H1 (cell line): ENCODE measurements around the gene MPDZ. TPM values are rescaled to one million over a fixed set of nuclear protein-coding genes. Genes with fewer than 3 reads are reported as not detected.

Source experiments
- CTCF ChIA-PET: fragments of 300-600 bp; sonication (Branson Sonifier 250); formaldehyde crosslinking; loops from one replicate; lab custom pipeline; 2021; ENCODE audit not compliant: partially characterized antibody; lab: Charles Lee
- POLR2A ChIA-PET: fragments of 300-600 bp; sonication (Branson Sonifier 250); formaldehyde crosslinking; loops from one replicate; lab custom pipeline; 2021; ENCODE audit warnings: inconsistent platforms; ENCODE audit not compliant: partially characterized antibody; lab: Charles Lee
- DNase-seq, 2 experiments: peaks; one replicate each; pipeline versions ENCODE4 v3.0.0 to v3.0.0-alpha.2; 2010 to 2022; ENCODE audit warnings: low spot score in 2 of 2, low read depth in 1 of 2, mixed read lengths in 1 of 2
- FAIRE-seq: peaks from 2 replicates; lab custom pipeline; 2011; peaks lifted over from hg19 to GRCh38; lab: Jason Lieb, UNC
- H2AFZ ChIP-seq: 2 replicates; pipeline ENCODE4 v1.8.1; 2012; ENCODE audit warnings: low read length, inconsistent platforms
- H2AK5ac ChIP-seq: 2 replicates; pipeline ENCODE4 v1.6.1; 2013; ENCODE audit warnings: low read depth, low read length
- H2BK120ac ChIP-seq: replicated peaks from 2 replicates; pipeline ENCODE3; 2013; ENCODE audit warnings: low read depth, low read length, inconsistent platforms
- H2BK12ac ChIP-seq: 2 replicates; pipeline ENCODE4 v1.6.1; 2013; ENCODE audit warnings: low read depth, low read length
- H2BK15ac ChIP-seq: 2 replicates; pipeline ENCODE4 v1.6.1; 2013; ENCODE audit warnings: low read length
- H2BK20ac ChIP-seq: 2 replicates; pipeline ENCODE4 v1.6.1; 2013; ENCODE audit warnings: low read length
- H2BK5ac ChIP-seq: 2 replicates; pipeline ENCODE4 v1.6.1; 2013; ENCODE audit warnings: low read depth, low read length
- H3K14ac ChIP-seq: 2 replicates; pipeline ENCODE4 v1.6.1; 2013; ENCODE audit warnings: inconsistent platforms; ENCODE audit not compliant: insufficient read length
- H3K18ac ChIP-seq: 2 replicates; pipeline ENCODE4 v1.6.1; 2013; ENCODE audit warnings: low read length; ENCODE audit errors: extremely low read depth
- H3K23ac ChIP-seq: 2 replicates; pipeline ENCODE4 v1.6.1; 2013; ENCODE audit warnings: inconsistent platforms; ENCODE audit not compliant: insufficient read length
- H3K23me2 ChIP-seq: 2 replicates; pipeline ENCODE4 v1.6.1; 2013; ENCODE audit warnings: low read depth, low read length
- H3K27ac ChIP-seq: 2 replicates; pipeline ENCODE4 v1.6.1; 2011; ENCODE audit warnings: low read depth, low read length, inconsistent platforms
- H3K27me3 ChIP-seq, 4 experiments: replicated peaks in 1 of 4; 1 replicate in 1 of 4; 2 replicates in 3 of 4; pipeline versions ENCODE4 v1.6.1 to v1.8.1; 2011 to 2013; ENCODE audit warnings: low read length in 3 of 4, mild to moderate bottlenecking in 3 of 4, inconsistent platforms in 2 of 4, mixed read lengths in 2 of 4, moderate library complexity in 1 of 4; ENCODE audit not compliant: control insufficient read depth in 3 of 4, insufficient read depth in 3 of 4; ENCODE audit errors: extremely low read depth in 1 of 4
- H3K36me3 ChIP-seq, 4 experiments: 2 replicates each; pipeline versions ENCODE4 v1.6.1 to v1.8.1; 2011 to 2013; ENCODE audit warnings: mild to moderate bottlenecking in 4 of 4, low read length in 3 of 4, moderate library complexity in 2 of 4, control low read depth in 1 of 4, inconsistent platforms in 1 of 4; ENCODE audit not compliant: insufficient read depth in 4 of 4, control insufficient read depth in 2 of 4
- H3K4ac ChIP-seq: replicated peaks from 2 replicates; pipeline ENCODE3; 2013; ENCODE audit warnings: low read length, low read depth, mixed read lengths, inconsistent platforms; ENCODE audit not compliant: insufficient read length
- H3K4me1 ChIP-seq, 4 experiments: replicated peaks in 1 of 4; 1 replicate in 1 of 4; 2 replicates in 3 of 4; pipeline versions ENCODE4 v1.6.1 to v1.8.1; 2011 to 2013; ENCODE audit warnings: low read length in 3 of 4, inconsistent platforms in 2 of 4, mixed read lengths in 1 of 4; ENCODE audit not compliant: insufficient read depth in 4 of 4, control insufficient read depth in 3 of 4
- H3K4me2 ChIP-seq, 2 experiments: 2 replicates each; pipeline versions ENCODE4 v1.6.1 to v1.8.1; 2011 to 2013; ENCODE audit warnings: low read depth in 2 of 2, low read length in 2 of 2, control low read depth in 1 of 2, inconsistent platforms in 1 of 2, mild to moderate bottlenecking in 1 of 2; ENCODE audit not compliant: insufficient read depth in 1 of 2
- H3K4me3 ChIP-seq, 4 experiments: fragments of 200-600, 300-600 bp in 1 of 4; sonication (generic), shearing (Covaris generic), sonication (Bioruptor Twin) in 1 of 4; 2 replicates each; pipeline versions ENCODE4 v1.5.1 to v1.8.1; 2011 to 2016; ENCODE audit warnings: low read length in 4 of 4, low read depth in 3 of 4, control low read depth in 2 of 4, inconsistent platforms in 2 of 4, mild to moderate bottlenecking in 2 of 4, mixed read lengths in 1 of 4, moderate library complexity in 1 of 4; ENCODE audit not compliant: insufficient read depth in 2 of 4; ENCODE audit errors: extremely low read depth in 1 of 4
- H3K56ac ChIP-seq: replicated peaks from 2 replicates; pipeline ENCODE3; 2013; ENCODE audit warnings: low read depth, mild to moderate bottlenecking, mixed read lengths, low read length, inconsistent platforms; ENCODE audit not compliant: insufficient read length
- H3K79me1 ChIP-seq: 2 replicates; pipeline ENCODE4 v1.6.1; 2013; ENCODE audit warnings: low read depth, low read length, control low read depth
- H3K79me2 ChIP-seq, 2 experiments: 2 replicates each; pipeline versions ENCODE4 v1.6.1 to v1.8.1; 2012 to 2013; ENCODE audit warnings: low read length in 2 of 2, mild to moderate bottlenecking in 2 of 2, inconsistent platforms in 1 of 2; ENCODE audit not compliant: insufficient read depth in 2 of 2, control insufficient read depth in 1 of 2
- H3K9ac ChIP-seq, 4 experiments: replicated peaks in 1 of 4; 1 replicate in 1 of 4; 2 replicates in 3 of 4; pipeline versions ENCODE4 v1.6.1 to v1.8.1; 2011 to 2013; ENCODE audit warnings: low read depth in 3 of 4, low read length in 3 of 4, control low read depth in 2 of 4, mild to moderate bottlenecking in 2 of 4, moderate library complexity in 2 of 4, inconsistent platforms in 1 of 4; ENCODE audit errors: extremely low read depth in 1 of 4
- H3K9me3 ChIP-seq, 2 experiments: 2 replicates each; pipeline versions ENCODE4 v1.6.1 to v1.8.1; 2012 to 2013; ENCODE audit warnings: mild to moderate bottlenecking in 2 of 2, moderate library complexity in 2 of 2, control low read depth in 1 of 2, inconsistent platforms in 1 of 2, low read depth in 1 of 2, low read length in 1 of 2, mixed read lengths in 1 of 2; ENCODE audit not compliant: insufficient read depth in 2 of 2
- H4K20me1 ChIP-seq, 2 experiments: replicated peaks in 1 of 2; 2 replicates each; pipeline versions ENCODE3 to v1.8.1; 2011 to 2013; ENCODE audit warnings: inconsistent platforms in 2 of 2, low read length in 2 of 2, mild to moderate bottlenecking in 1 of 2; ENCODE audit not compliant: insufficient read depth in 2 of 2, control insufficient read depth in 1 of 2
- H4K5ac ChIP-seq: 2 replicates; pipeline ENCODE4 v1.6.1; 2013; ENCODE audit warnings: low read length, low read depth, mixed read lengths, inconsistent platforms; ENCODE audit not compliant: insufficient read length
- H4K8ac ChIP-seq: 2 replicates; pipeline ENCODE4 v1.8.0; 2013; ENCODE audit warnings: mild to moderate bottlenecking, moderate library complexity, low read length, inconsistent platforms; ENCODE audit not compliant: insufficient read depth; ENCODE audit errors: extremely low read depth
- H4K91ac ChIP-seq: replicated peaks from 2 replicates; pipeline ENCODE3; 2013; ENCODE audit warnings: low read length, mixed read lengths, inconsistent platforms; ENCODE audit not compliant: insufficient read length
- HDAC2 ChIP-seq, 2 experiments: fragments of 300-600 bp in 1 of 2; sonication (generic) in 1 of 2; IDR thresholded peaks; 2 replicates each; pipeline ENCODE4 v1.6.1; 2011 to 2012; ENCODE audit warnings: low read depth in 2 of 2, low read length in 2 of 2, mild to moderate bottlenecking in 2 of 2, moderate library complexity in 2 of 2, borderline replicate concordance in 1 of 2, inconsistent platforms in 1 of 2
- WGBS, 2 experiments: shearing (Covaris generic) in 1 of 2; methylation state at CpG; one replicate each; pipeline versions ENCODE4 v1.1.6 to v1.1.7; 2013 to 2015; ENCODE audit warnings: low lambda C conversion rate in 2 of 2, mixed read lengths in 2 of 2, inconsistent platforms in 1 of 2, low coverage in 1 of 2, missing lambda C conversion rate in 1 of 2; ENCODE audit not compliant: insufficient replicate concordance in 2 of 2, insufficient coverage in 1 of 2, insufficient read length in 1 of 2; ENCODE audit errors: extremely low coverage in 1 of 2, missing lambda C conversion rate in 1 of 2; 5-methylcytosine and 5-hydroxymethylcytosine counted together
- polyA plus RNA-seq, 7 experiments: library from polyadenylated mRNA; depleted of rRNA in 3 of 7; stranded (reverse) in 5 of 7; unstranded in 2 of 7; fragments of >200 nt in 5 of 7; fragments of 200-250 nt in 2 of 7; gene quantifications; 1 replicate in 5 of 7; 2 replicates in 1 of 7; 4 replicates in 1 of 7; pipeline versions ENCODE4 v1.2.1 to v1.2.3, GENCODE V29; 2011 to 2013; ENCODE audit warnings: missing spikeins in 2 of 7, mixed read lengths in 2 of 7
- total RNA-seq: library from RNA; stranded (reverse); fragmentation: NEBNext Ultra II Directional; extraction: Animal tissue kit (Norgen Biotek cat#: 25700); gene quantifications from 2 replicates; pipeline ENCODE4 v1.2.1, GENCODE V29; 2021

The MPDZ gene
- total and polyA plus RNA-seq, 2 of the 8 experiments (the other 6 are each of a cell fraction or from before 2014, with no cell fraction given), result 14.6 to 39.4 TPM

DNA sequence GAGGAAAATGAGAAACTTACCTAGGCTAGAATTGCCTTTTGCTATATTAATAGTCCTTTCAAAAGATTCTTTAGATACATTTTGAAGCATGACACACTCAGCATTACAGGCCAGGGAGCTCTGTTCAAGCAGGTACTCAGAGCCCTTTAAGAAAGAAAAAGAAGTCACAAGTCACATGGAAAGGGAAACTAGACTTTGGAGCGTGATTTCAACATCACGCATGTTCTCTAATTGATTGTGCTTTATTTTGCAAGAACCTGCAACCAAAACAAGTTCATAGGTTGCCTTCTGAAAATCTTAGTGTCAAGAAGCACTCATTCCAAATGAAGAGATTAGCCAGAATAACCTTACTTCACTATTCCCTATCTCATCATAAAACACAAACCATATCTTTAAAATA is 103.8 kb downstream of the MPDZ start:
- Histone ChIP-seq H3K9me3 (no peaks in the 10 kb centered on the region), H3K4ac (no peak overlapping the region), H3K27me3 (no peaks in the 10 kb centered on the region)
- CTCF ChIA-PET, result no interaction called here
- no peak for TF ChIP-seq HDAC2 (IDR thresholded peaks at IDR 0.05; ENCODE audit: borderline replicate concordance in 1 of 2, low read depth in 2 of 2, low read length in 2 of 2)
- TF ChIP-seq, all 59 proteins: peak for 0
- FAIRE-seq (no peak), DNase-seq (no peak)
- Histone ChIP-seq H3K4me3 (no peak overlapping the region), H3K18ac (no peak overlapping the region), H3K23ac (no peak overlapping the region), H2BK15ac (no peak overlapping the region), H4K8ac (no peak overlapping the region), H3K4me1 (no peaks in the 10 kb centered on the region), H3K4me2 (no peak overlapping the region), H3K79me1 (no peaks in the 10 kb centered on the region), H2BK12ac (no peak overlapping the region), H3K14ac (no peak overlapping the region), H4K5ac (no peak overlapping the region), H3K27ac (no peak overlapping the region), H2AK5ac (no peak overlapping the region), H3K36me3 (peaks cover 0 to 10% (median 3%) of the 10 kb centered on the region in 4 experiments; a peak in 2 of 8 replicates), H3K79me2 (no peaks in the 10 kb centered on the region), H2BK5ac (no peak overlapping the region), H3K56ac (no peak overlapping the region), H2BK120ac (no peak overlapping the region), H2BK20ac (no peak overlapping the region), H4K20me1 (no peaks in the 10 kb centered on the region), H3K9ac (no peak overlapping the region), H2AFZ (no peak overlapping the region), H3K23me2 (no peaks in the 10 kb centered on the region), H4K91ac (no peak overlapping the region)
- 90% methylated on average over 2 of the region's 2 CpGs; no CpG with 5 or more reads in 1 of the 2 experiments for WGBS, 2 experiments
- POLR2A ChIA-PET, result no interaction called here
